Measurements from ENCODE around the gene GPSM3.
"Not testable (repeated sequence)": the region's sequence is repeated elsewhere in the genome, so short reads cannot be mapped to it uniquely, and the experiment has no call there.

Gene GPSM3

DNA sequence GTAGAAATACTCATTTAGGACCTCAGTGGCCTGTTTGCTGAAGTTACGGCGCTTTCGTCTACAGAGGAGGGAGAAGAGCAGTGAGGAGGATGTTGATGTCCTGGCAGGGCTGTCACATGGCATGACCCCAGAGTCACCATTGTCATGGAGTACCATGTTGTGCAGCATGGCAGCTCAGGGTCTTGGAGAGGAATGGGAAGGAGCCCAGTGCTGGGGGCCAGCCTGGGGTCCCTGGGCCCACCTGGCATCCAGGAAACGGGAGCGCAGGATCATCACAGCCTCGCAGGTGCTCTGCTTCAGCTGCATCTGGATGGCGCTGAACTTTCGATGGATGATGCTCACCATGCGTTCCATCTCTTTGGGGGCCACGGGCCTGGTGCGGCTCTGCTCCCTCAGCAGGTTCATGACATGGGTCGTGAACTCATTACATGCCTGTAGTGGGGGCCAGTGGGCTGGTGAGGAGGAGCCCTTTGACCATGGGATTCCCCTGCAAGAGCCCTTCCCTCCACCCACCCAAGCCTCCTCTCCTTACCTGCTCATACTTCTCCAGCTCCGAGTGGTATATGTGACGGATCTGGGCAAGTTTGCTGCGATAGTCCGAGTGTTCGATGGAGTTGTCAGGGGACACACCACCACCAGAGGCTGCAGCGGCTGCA is 4.6 kb downstream of the GPSM3 start:
- DNase-seq (ENCODE audit: low read depth, low spot score) = not testable (repeated sequence)

DNA sequence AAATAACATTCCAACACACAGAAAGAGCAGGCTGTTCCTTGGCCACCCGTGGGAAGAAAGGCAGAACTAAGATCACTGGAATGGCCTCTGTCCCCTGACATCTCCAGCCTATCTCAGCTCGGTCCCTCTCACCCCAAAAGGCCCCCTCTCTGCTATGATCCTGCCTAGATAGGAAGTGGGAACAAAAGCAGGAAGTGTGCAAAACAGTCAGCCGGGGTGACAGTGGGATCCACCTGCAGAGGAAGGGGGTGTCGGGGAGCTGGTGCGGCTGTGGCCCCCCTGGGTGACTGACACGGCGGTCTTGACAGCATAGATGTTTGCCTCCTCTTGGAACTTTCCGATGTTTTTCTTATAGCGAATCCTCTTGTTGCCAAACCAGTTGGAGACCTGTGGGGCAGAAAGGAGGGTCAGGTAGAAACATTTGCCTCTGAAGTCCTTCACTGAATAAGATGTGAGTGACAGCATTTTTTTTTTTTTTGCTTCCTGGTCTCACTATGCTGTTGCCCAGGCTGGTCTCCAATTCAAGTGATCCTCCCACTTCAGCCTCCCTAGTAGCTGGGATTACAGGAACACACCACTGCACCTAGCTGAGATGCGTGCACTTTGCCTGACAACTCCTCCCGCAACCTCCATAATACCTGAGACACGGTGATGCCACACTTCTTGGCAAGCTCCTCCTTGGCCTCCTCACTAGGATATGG is 5.3 kb downstream of the GPSM3 start:
- no peak for DNase-seq (ENCODE audit: low read depth, low spot score)

DNA sequence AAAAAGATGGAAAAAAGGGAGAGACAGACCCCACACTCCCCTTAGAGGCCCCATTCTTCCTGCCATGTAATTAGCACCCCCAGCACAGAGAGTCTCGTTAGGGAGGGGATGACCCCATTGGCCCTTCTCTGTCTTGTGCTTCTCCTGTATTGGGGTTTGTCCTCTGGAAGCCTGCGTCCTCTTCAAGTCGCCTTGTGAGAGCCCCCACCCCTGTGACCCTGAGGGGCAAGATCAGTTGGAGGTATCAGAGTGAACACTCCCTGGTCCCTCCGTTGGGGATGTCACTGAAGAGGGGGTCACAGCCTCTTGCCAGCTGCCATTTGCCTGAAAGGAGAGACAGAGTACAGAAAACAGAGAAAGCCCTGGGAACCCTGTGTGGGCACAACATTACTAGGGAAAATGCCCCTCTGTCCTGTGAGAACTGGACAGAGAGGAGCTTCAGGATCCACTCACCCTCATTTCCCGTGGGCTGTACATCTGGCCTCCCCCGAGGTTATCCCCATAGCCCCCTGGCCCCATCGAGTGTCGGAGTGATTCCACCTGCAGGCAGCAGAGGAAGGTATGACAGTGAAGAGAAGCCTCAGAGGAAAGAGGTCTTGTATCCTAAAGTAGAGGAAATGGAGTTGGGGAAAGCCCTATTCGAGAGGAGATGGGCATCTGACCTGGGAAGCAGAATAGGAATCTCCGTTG is 6.1 kb downstream of the GPSM3 start:
- not testable (repeated sequence) for DNase-seq (ENCODE audit: low read depth, low spot score)

DNA sequence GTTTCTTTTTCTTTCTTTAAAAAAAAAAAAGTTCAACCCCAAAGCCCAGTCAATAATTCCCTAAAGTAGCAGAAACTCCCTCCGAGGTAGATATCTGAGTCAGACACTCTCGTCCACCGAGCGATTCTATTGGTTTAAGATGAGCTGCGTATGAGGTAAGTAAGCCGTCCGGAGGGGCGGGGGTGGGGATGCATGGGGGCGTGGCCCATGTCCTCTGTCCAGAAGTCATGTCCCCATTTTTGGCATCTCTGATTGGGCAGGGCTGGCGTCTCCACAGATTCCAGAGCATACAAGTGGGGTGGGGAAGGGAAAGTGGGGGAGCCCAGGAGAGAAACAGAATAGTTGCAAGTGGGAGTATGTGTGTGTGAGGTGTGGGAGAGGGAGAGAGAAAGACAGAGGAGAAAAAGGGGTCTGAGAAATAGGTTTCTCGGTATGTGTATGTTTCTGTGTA is 6.7 kb downstream of the GPSM3 start:
- DNase-seq (ENCODE audit: low read depth, low spot score) = not testable (repeated sequence)

DNA sequence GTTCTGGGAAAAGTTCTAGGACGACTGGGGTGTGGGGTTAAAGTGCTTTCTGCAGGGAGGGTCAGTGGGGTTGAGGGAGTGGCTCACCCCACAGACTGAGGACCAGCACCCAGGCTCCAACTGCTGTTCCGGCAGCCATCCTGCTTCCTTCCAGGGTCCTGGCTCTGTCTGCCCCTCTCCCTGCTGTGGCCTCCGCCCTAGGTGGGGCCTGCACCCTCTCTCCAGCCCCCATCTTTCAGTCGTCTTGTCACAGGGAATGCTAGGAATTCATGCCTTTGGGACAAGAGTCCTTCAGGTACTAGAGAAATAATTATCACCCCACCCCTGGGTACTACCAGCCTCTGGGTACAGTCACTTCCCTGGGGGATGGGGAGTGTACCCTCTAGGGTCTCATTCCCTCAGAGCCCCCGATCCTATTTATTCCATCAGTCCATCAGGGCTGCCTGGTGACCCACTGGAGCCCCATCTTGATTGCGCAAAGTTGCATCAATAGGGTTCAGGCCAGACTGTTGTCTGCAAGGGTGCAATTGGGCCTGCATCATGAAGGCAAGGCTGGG is 8.3 kb downstream of the GPSM3 start, which contains the start of gene AGER:
AGER (minus strand) TSS at position 170 of the 557 bp plus-strand sequence; CDS start at position 139, 31 bp downstream.
- no peak for DNase-seq (ENCODE audit: low read depth, low spot score)

DNA sequence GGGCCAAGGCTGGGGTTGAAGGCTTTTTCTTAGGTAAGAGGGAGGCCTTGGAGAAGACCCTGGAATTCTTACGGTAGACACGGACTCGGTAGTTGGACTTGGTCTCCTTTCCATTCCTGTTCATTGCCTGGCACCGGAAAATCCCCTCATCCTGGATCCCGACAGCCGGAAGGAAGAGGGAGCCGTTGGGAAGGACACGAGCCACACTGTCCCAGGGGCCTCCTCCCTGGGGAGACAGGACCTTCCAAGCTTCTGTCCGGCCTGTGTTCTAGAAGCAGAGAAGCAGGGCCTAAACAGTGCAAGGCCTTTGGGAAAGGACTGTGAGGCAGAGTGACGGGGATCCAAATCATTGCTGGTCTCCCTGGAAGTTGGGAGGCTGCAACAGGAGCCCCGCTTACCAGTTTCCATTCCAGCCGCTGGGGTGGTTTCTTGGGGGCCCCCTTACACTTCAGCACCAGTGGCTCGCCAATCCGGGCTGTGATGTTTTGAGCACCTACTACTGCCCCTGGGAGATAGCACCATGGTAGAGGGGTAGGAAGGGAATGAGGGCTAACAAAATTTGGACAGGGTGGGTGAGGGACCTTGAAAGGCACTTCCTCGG is 8.9 kb downstream of the GPSM3 start:
- DNase-seq (ENCODE audit: low read depth, low spot score) = no peak

DNA sequence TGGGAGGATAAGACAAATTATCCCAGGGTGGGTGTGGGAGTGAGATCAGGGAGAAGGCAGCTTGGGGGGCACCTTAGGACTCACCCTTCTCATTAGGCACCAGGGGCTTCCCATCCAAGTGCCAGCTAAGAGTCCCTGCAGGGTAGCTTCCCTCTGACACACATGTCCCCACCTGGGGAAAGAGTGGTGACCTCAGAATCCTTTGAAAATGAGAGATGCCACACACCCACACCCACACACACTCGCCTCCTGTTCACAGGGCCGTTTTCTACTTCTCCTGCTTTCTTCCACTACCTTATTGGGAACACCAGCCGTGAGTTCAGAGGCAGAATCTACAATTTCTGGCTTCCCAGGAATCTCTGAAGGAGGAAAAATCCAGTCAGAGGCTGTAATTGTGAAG is 9.4 kb downstream of the GPSM3 start:
- DNase-seq (ENCODE audit: low read depth, low spot score) = no peak

DNA sequence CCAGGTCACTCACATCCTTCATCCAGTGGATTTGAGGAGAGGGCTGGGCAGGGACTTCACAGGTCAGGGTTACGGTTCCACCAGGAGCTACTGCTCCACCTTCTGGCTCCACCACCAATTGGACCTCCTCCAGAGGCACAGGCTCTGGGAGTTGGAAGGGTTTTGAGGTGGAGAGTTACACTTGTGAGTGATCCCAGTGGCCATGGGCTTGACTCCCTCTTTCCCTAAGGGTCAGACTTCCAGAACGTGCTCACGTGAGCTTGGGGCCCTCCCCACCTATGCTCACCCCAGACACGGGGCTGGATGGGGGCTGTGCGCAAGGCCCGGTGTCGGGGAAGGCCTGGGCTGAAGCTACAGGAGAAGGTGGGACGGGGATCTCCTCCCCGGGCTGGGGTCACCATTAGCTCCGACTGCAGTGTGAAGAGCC is 9.9 kb downstream of the GPSM3 start:
- no peak for DNase-seq (ENCODE audit: low read depth, low spot score)

DNA sequence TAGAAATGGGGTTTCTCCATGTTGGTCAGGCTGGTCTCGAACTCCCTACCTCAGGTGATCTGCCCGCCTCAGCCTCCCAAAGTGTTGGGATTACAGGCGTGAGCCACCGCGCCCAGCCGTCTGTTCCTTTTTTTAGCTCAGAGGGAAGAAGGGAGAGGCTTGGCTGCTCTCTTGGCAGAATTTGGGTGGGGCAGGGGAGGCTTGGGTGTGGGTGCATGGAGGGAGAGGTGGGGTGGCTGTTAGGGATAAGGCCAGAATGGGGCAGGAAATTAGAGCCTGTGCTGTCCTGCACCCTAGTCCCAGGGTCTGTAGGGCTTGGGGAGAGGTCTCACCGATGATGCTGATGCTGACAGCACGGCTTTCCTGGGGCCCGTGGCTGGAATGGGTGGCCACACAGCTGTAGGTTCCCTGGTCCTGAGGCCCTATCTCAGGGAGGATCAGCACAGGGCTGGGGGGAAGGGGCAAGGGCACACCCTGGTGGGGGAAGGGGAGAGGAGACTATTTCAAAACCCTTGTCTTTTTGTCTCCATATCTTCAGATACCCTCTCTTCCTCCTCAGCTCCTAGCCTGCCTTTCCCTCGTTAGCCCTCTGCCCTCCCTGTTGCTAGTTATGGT is 10.4 kb downstream of the GPSM3 start:
- no peak for DNase-seq (ENCODE audit: low read depth, low spot score)

DNA sequence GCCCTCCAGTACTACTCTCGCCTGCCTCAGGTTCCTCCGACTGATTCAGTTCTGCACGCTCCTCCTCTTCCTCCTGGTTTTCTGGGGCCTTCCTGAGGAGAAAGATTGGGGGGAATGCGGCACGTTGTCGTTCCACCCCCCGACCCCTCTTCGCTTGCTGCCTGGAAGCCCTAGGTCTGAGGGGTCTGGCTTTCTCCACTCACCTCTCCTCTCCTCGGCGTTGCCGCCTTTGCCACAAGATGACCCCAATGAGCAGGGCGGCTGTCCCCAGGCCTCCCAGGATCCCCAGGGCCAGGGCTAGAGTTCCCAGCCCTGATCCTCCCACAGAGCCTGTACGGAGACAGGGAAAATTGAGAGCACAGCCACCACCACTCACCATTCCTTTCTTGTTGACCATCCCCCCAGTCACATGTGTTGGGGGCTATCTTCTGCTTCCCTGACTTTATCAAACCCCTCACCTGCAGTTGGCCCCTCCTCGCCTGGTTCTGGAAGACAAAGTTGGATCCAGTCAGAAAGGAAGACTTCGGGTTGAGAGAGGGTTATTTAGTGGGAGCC is 11.2 kb downstream of the GPSM3 start:
- DNase-seq (ENCODE audit: low read depth, low spot score) = no peak

DNA sequence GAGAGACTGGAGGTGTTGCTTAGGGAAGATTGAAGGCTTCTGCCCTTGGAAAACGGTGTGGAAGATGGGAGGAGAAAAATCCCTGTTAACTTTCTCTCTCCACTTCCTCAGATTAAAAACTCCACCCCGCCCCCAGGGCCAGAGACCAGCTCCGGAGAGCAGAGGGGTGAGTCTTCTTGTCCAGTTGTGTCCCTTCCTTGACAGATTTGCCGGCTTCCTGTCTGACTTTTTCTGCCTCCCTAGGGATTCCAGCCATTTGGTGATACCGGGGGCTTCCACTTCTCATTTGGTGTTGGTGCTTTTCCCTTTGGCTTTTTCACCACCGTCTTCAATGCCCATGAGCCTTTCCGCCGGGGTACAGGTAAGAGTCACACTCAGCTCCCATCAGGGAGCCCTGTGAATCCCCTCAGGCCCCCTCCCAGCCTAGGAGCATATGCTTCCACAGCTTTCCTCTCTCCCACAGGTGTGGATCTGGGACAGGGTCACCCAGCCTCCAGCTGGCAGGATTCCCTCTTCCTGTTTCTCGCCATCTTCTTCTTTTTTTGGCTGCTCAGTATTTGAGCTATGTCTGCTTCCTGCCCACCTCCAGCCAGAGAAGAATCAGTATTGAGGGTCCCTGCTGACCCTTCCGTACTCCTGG is 12.6 kb downstream of the GPSM3 start:
- DNase-seq (ENCODE audit: low read depth, low spot score) = no peak

DNA sequence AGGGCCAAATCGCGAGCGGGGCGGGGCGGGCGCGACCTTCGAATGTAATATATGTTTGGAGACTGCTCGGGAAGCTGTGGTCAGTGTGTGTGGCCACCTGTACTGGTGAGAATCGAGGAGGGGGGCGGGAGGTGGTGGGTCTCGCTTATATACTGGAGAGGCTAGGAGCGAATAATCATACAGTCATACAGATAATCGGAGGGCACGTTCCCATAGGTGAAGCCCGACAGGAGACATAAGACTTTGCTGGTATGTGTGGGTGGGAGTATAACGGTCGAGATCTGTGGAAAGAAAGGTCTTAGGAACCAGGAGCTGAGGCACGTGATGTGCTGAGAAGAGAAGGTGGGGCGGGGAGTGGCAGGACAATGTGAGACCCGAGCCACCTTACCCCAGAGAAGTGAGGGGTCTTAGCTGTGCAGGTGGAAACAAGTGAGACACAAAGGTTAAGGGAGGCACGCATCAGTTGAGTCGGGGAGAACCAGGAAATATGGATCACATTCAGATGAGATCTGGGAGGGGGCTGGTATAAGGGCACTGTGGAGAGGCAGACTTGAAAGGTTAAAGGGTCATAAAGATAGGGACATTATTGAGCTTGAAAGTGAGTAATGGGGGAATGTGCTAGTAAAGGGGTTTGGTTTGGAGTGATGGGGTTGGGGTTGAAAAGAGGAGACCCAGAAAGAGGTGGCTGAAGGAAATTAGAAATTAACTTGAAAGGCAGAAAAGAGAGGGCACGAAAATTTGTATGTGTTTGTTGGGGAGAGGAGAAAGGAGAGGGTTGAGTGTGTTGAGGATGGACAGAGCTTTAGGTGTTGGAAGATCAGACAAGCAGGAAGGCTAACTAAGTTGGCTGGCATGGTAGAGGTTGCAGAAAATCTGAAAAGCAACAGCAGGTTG is 13.6 kb downstream of the GPSM3 start:
- no peak for DNase-seq (ENCODE audit: low read depth, low spot score)

DNA sequence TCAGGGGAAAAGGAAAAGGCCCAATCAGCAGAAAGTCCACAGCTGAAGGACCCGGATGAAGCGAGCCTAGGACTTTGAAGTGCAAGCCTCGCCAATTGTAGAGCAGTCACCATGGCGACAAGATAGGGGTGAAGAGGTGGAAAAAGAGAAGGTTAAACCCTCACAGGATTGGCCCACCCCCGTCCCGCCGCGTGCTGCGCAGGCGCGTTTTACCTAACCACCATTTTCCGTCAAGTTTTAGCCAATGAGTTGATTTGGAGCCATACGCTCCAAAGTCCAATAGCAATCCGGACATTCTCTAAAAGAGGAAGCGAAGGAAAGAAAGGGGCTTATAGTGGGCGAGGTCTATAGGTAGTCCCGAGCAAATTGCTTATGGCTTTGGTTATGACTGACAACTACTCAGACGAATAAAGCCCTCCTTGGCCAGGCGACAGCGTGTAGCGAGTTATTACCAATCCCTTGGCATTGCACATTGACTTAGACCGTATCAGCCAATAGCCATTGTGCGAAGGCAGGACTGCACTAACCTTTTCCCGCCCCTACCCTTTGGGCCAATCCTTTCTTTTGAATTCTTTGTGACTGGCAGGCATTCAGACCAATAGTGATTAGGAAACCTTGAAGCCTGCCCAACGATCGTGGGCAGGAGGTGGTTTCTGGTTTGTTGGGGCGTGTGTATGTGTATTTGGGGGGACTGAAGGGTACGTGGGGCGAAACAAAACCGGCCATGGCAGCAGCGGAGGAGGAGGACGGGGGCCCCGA is 14.5 kb downstream of the GPSM3 start, which contains the start of gene RNF5:
RNF5 (plus strand) TSS at position 618 of the 759 bp plus-strand sequence; CDS start at position 725, 107 bp downstream.
- peak; percentile 84 for DNase-seq (ENCODE audit: low read depth, low spot score)

DNA sequence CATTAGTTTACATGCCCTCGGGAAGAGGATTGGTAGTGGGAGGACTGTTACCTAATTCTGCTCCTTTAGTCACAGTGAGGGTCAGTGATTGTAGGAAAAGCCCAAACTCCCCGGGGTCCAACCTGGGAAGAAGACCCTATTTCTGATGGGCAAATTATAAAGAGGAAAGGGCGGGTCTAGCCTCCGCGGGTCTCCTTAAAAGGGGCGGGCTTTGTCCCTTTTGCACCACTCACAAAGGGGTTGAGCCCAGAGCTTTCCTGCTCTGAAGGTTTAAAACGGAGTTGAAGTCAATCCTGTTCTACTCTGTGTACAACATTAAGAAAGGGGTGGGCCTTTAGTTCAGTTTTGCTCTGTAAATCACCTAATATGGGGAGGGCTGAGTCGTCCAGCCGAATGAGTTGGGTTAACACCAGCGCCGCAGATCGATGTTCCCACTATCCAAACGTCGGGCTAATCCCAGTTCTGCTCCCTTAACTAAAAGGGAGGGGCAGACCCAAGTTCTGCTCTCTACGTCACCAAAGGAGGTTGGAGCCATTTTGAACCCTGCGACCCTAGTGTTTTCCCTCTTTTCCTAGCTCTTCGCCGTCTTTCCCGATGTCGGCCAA is 15.2 kb downstream of the GPSM3 start:
- DNase-seq (ENCODE audit: low read depth, low spot score) = no peak

DNA sequence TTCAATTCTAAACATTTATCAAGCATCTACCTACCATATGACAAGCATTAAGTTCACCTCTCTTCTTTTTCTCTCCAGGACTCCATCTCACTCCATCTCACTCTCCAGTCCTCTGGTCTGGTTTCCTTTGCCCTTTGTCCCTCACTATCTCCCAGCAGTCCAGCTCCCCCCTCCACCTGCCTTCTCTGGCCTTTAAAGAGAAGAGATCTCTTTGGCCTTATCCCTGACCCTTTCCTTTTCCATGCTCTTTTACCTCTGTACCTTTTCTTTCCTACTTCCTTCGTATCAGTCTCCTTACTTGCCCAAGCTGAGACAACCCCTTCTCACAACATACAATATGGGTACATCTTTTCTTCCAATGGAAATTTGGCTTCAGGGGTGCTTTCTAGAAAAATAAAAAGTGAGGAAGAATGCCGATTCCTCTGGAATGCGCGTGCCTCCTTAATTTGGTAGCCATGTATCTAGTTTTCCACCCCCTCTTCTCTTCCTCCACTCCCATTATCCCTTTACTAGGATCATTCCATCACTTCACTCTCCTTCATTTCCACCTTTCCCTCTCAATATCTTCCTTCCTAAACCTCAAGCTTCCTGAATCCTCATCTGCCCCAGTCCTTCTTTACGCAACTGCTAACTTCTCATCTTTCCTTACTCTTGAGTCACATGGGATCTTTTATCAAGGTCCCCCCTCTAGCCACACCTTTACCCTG is 15.8 kb downstream of the GPSM3 start:
- DNase-seq (ENCODE audit: low read depth, low spot score) = no peak

DNA sequence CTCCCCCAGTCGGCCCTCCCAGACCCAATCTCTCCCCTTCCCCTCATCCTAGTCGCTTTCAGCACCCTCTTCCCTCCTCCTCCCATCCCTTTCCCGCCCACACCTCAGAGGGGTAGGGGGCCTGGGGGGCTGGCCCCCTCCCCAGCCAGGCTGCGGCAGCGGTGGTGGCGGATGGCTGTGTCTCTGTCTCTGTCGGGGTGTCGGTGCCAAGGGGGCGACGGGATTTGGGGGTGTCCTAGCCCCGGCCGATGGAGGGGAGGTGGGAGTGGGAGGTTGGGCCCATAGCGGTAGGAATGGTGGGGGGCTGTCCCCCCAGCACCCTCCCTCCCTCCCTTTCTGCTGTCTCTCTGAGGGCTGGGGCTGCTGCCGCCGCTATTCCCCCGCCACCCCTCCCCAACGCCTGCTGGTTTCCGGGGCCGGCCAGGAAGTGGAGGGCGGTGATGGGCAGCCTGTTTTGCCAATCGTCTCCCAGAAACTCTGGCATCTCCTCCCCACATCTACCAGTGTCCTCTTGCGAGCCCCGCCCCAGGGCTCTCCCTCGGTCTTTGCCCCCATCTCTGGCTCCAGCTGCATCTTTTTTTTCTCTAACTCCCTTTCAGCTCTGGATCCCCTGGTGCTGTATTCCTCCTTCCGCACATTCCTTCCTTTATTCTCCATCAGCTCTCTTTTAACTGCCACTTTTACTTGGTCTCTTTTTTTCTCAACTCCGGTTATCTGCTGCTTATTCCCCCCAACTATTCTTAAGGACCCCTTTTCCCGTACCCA is 16.6 kb downstream of the GPSM3 start, which contains the start of gene AGPAT1:
AGPAT1 (minus strand) TSS at position 374 of the 765 bp plus-strand sequence. CDS start 4,588 bp downstream, outside the sequence.
- DNase-seq (ENCODE audit: low read depth, low spot score) = peak; percentile 94

DNA sequence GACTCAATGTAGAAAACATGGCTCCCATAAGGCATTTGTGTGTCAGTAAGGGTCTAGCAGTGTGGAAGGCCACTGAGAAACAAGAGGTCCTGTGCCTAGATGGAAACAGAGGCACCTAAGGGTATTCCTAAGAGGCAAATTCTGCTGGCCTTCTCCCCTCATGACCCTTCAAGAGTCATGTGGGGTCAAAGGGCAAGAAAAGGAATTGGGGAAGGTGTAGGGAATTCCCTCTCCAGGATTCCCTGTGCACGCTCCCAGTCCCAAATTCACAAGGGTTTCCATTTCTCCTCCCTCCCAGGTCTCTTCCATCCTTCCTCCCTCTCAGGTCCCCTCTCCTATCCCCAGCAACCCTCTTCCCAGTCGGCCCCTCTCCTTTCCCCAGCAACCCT is 17.1 kb downstream of the GPSM3 start:
- DNase-seq (ENCODE audit: low read depth, low spot score) = no peak
